Measurements from ENCODE around the gene TBCK.

TBCK gene

DNA sequence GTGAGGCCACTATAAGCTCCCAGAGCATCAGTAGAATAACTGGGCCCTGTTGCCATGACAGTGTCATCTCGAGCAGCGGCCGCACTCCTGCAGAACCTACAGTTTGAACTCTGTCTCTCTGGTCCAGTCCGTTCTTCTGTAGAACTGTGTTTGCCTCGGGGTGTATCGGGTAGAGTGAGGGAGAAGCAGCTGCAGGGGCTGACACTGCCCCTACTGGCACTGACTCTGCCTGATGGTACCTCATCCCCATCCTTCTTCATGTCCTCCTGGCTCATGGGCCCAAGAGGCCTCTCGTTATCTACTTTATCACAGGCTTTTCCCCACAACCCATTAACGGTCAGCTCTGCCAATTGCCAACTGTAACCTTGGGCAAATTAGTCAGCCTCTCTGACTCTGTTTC is 324.3 kb downstream of the TBCK start:
- no peak for DNase-seq (ENCODE audit: low read depth in 3 of 3)
